ENCODE data around the gene DVL1. TPM values are rescaled to one million over a fixed set of nuclear protein-coding genes. Genes with fewer than 3 reads are reported as not detected.

Gene DVL1
- total and polyA plus RNA-seq, 2 of the 13 experiments (the other 11 are each of a cell fraction or from before 2014, with no cell fraction given) = 30.8 to 60.4 TPM

DNA sequence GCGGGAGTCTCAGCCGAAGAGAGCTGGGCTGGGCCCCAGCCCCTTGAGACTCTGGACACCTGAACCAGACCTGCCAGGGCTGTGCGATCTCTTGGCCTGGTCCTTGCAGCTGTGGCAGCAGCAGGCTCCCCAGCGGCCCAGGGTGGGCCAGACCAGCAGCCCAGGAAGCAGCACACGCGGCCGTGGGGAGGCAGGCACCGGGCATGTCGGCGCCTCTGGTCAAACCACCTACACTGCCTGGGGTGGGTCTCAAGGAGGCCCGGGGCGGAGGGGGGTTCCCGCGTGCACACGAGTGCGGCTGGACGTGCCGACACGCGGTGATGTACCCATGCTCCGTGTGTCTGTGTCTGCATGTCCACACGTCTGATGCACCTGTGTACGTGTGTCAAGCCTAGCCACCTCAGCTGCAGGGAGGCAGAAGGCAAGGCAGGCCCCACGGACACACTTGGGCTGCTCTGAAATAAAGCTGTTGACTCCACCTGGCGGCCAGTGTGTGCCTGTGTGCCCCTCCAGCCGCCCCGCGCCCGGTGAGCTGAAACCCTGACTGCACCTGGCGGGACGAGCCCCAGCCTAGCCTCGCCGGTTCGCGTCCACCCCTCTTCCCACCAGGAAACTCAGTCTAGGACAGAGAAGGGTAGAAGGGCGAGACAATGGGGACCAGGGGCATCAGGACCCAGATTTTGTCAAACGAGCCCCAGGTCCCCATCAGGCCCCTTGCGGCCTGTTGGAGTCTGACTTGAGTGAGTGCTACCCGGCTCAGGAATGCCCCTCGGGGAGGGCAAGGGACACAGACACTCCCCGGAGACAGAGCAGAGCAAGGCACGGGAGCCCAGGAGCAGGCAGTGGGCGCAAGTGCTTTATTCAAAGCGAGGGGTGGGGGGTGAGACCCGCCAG lies 57.4 kb downstream of the DVL1 start (continued):
- TF ChIP-seq, protein P1, sequence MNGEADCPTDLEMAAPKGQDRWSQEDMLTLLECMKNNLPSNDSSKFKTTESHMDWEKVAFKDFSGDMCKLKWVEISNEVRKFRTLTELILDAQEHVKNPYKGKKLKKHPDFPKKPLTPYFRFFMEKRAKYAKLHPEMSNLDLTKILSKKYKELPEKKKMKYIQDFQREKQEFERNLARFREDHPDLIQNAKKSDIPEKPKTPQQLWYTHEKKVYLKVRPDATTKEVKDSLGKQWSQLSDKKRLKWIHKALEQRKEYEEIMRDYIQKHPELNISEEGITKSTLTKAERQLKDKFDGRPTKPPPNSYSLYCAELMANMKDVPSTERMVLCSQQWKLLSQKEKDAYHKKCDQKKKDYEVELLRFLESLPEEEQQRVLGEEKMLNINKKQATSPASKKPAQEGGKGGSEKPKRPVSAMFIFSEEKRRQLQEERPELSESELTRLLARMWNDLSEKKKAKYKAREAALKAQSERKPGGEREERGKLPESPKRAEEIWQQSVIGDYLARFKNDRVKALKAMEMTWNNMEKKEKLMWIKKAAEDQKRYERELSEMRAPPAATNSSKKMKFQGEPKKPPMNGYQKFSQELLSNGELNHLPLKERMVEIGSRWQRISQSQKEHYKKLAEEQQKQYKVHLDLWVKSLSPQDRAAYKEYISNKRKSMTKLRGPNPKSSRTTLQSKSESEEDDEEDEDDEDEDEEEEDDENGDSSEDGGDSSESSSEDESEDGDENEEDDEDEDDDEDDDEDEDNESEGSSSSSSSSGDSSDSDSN (CRISPR knock-in tag; IDR thresholded peaks at IDR 0.05) = peak; percentile 58
- TF ChIP-seq CCAR2 (optimal IDR thresholded peaks at IDR 0.05; ENCODE audit: low read depth, low read length) (no peak), ZNF350 (CRISPR knock-in tag; IDR thresholded peaks at IDR 0.05; ENCODE audit: borderline replicate concordance, low read depth) (peak; percentile 52), SALL1 (CRISPR knock-in tag; IDR thresholded peaks at IDR 0.05) (peak; percentile 45; the same call in 1 of the 2 replicates), HNRNPLL (IDR thresholded peaks at IDR 0.05; ENCODE audit: low read depth, low read length, poor library complexity, severe bottlenecking) (peak; percentile 17), RXRA (CRISPR knock-in tag; IDR thresholded peaks at IDR 0.05) (no peak), ARNT2 (CRISPR knock-in tag; IDR thresholded peaks at IDR 0.05; ENCODE audit: low read depth) (0 out of 2 replicates have a peak, but pooled peaks have one; percentile 23), KLF16 (CRISPR knock-in tag; IDR thresholded peaks at IDR 0.05) (0 out of 4 replicates have a peak, but pooled peaks of 1 of the 2 experiments have one; percentile 20), EHMT2 (IDR thresholded peaks at IDR 0.05; ENCODE audit: borderline replicate concordance, low read depth, low read length) (no peak), FOXO1 (CRISPR knock-in tag; IDR thresholded peaks at IDR 0.05) (peak; percentile 10; the same call in 1 of the 2 replicates), THAP11 (CRISPR knock-in tag; IDR thresholded peaks at IDR 0.05) (0 out of 2 replicates have a peak, but pooled peaks have one; percentile 24), SMC3 (IDR thresholded peaks at IDR 0.05; ENCODE audit: low read length) (peak; percentile 42), NONO (IDR thresholded peaks at IDR 0.05) (no peak), NONO (CRISPR knock-in tag; conservative IDR thresholded peaks at IDR 0.05) (peak; percentile 72; the same call in 1 of the 2 replicates), RAD21 (CRISPR knock-in tag; IDR thresholded peaks at IDR 0.05) (peak; percentile 79; the same call in 1 of the 2 replicates)
- TF ChIP-seq, protein P2, sequence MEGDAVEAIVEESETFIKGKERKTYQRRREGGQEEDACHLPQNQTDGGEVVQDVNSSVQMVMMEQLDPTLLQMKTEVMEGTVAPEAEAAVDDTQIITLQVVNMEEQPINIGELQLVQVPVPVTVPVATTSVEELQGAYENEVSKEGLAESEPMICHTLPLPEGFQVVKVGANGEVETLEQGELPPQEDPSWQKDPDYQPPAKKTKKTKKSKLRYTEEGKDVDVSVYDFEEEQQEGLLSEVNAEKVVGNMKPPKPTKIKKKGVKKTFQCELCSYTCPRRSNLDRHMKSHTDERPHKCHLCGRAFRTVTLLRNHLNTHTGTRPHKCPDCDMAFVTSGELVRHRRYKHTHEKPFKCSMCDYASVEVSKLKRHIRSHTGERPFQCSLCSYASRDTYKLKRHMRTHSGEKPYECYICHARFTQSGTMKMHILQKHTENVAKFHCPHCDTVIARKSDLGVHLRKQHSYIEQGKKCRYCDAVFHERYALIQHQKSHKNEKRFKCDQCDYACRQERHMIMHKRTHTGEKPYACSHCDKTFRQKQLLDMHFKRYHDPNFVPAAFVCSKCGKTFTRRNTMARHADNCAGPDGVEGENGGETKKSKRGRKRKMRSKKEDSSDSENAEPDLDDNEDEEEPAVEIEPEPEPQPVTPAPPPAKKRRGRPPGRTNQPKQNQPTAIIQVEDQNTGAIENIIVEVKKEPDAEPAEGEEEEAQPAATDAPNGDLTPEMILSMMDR (CRISPR knock-in tag; IDR thresholded peaks at IDR 0.05) = peak; percentile 96
- TF ChIP-seq, protein P3, sequence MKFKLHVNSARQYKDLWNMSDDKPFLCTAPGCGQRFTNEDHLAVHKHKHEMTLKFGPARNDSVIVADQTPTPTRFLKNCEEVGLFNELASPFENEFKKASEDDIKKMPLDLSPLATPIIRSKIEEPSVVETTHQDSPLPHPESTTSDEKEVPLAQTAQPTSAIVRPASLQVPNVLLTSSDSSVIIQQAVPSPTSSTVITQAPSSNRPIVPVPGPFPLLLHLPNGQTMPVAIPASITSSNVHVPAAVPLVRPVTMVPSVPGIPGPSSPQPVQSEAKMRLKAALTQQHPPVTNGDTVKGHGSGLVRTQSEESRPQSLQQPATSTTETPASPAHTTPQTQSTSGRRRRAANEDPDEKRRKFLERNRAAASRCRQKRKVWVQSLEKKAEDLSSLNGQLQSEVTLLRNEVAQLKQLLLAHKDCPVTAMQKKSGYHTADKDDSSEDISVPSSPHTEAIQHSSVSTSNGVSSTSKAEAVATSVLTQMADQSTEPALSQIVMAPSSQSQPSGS (CRISPR knock-in tag; IDR thresholded peaks at IDR 0.05) = peak; percentile 16; the same call in 1 of the 2 replicates
- TF ChIP-seq, protein P4, sequence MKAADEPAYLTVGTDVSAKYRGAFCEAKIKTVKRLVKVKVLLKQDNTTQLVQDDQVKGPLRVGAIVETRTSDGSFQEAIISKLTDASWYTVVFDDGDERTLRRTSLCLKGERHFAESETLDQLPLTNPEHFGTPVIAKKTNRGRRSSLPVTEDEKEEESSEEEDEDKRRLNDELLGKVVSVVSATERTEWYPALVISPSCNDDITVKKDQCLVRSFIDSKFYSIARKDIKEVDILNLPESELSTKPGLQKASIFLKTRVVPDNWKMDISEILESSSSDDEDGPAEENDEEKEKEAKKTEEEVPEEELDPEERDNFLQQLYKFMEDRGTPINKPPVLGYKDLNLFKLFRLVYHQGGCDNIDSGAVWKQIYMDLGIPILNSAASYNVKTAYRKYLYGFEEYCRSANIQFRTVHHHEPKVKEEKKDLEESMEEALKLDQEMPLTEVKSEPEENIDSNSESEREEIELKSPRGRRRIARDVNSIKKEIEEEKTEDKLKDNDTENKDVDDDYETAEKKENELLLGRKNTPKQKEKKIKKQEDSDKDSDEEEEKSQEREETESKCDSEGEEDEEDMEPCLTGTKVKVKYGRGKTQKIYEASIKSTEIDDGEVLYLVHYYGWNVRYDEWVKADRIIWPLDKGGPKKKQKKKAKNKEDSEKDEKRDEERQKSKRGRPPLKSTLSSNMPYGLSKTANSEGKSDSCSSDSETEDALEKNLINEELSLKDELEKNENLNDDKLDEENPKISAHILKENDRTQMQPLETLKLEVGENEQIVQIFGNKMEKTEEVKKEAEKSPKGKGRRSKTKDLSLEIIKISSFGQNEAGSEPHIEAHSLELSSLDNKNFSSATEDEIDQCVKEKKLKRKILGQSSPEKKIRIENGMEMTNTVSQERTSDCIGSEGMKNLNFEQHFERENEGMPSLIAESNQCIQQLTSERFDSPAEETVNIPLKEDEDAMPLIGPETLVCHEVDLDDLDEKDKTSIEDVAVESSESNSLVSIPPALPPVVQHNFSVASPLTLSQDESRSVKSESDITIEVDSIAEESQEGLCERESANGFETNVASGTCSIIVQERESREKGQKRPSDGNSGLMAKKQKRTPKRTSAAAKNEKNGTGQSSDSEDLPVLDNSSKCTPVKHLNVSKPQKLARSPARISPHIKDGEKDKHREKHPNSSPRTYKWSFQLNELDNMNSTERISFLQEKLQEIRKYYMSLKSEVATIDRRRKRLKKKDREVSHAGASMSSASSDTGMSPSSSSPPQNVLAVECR (CRISPR knock-in tag; IDR thresholded peaks at IDR 0.05; ENCODE audit: borderline replicate concordance) = peak; percentile 41; the same call in 1 of the 2 replicates

All from HepG2 (cell line).